PC-3 (cell line): ENCODE measurements around the gene GABARAPL2. TPM values are rescaled to one million over a fixed set of nuclear protein-coding genes. Genes with fewer than 3 reads are reported as not detected.

Source experiments
- ATAC-seq: fragments of 200-7000 bp; cut with Tn5 transposase; 2 replicates; pipeline ENCODE4 v1.9.1; 2020; ENCODE audit warnings: mild to moderate bottlenecking, moderate library complexity
- BruUV-seq: library from RNA; stranded (reverse); fragments of 400-500 nt; replicated peaks from 2 replicates; lab custom pipeline; 2021; lab: Mats Ljungman, UMichigan
- CTCF ChIA-PET: fragments of 300-600 bp; sonication (Branson Sonifier 250); formaldehyde crosslinking; loops from one replicate; lab custom pipeline; 2022; ENCODE audit warnings: antibody characterized with exemption; lab: Charles Lee
- POLR2A ChIA-PET: fragments of 300-600 bp; sonication (Branson Sonifier 250); formaldehyde crosslinking; loops from one replicate; lab custom pipeline; 2022; ENCODE audit warnings: antibody characterized with exemption; ENCODE audit not compliant: unreplicated experiment; lab: Charles Lee
- DNase-seq: peaks from one replicate; pipeline ENCODE4 v3.0.0-alpha.2; 2015
- H2AFZ ChIP-seq: fragments of 300-600 bp; sonication (generic); 2 replicates; pipeline ENCODE4 v1.6.0; 2016; ENCODE audit warnings: antibody characterized with exemption, low read length
- H3F3A ChIP-seq: fragments of 300-600 bp; sonication (generic); one replicate; pipeline ENCODE4 v1.6.0; 2017; ENCODE audit warnings: antibody characterized with exemption, low read length, control low read depth, mild to moderate bottlenecking; ENCODE audit not compliant: unreplicated experiment
- H3K27ac ChIP-seq: fragments of 300-600 bp; sonication (generic); 2 replicates; pipeline ENCODE4 v1.5.1; 2016; ENCODE audit warnings: mild to moderate bottlenecking, low read length
- H3K27me3 ChIP-seq: fragments of 300-600 bp; sonication (generic); 2 replicates; pipeline ENCODE4 v1.6.1; 2016; ENCODE audit warnings: low read length, mixed read lengths
- H3K36me3 ChIP-seq: fragments of 300-600 bp; sonication (generic); 2 replicates; pipeline ENCODE4 v1.6.1; 2016; ENCODE audit warnings: low read depth, mixed run types, low read length, mixed read lengths
- H3K4me1 ChIP-seq: fragments of 300-600 bp; sonication (generic); 2 replicates; pipeline ENCODE4 v1.5.1; 2016; ENCODE audit warnings: low read length; ENCODE audit not compliant: insufficient read depth
- H3K4me2 ChIP-seq: fragments of 300-600 bp; sonication (generic); 2 replicates; pipeline ENCODE4 v1.6.0; 2016; ENCODE audit warnings: low read length
- H3K4me3 ChIP-seq: fragments of 300-600 bp; sonication (generic); 2 replicates; pipeline ENCODE4 v1.5.1; 2016; ENCODE audit warnings: mild to moderate bottlenecking, low read length, mixed read lengths
- H3K79me2 ChIP-seq: fragments of 300-600 bp; sonication (generic); 2 replicates; pipeline ENCODE4 v1.6.1; 2017; ENCODE audit warnings: low read length, mixed read lengths
- H3K9ac ChIP-seq: fragments of 300-600 bp; sonication (generic); 2 replicates; pipeline ENCODE4 v1.6.0; 2016; ENCODE audit warnings: mild to moderate bottlenecking, low read length
- H3K9me2 ChIP-seq: fragments of 300-600 bp; sonication (generic); replicated peaks from 2 replicates; pipeline ENCODE4 v1.6.1; 2016; ENCODE audit warnings: mixed run types, low read length, mixed read lengths
- H3K9me3 ChIP-seq: fragments of 300-600 bp; sonication (generic); 2 replicates; pipeline ENCODE4 v1.6.1; 2016; ENCODE audit warnings: low read length, mixed read lengths
- H4K20me1 ChIP-seq: fragments of 300-600 bp; sonication (generic); 2 replicates; pipeline ENCODE4 v1.6.1; 2016; ENCODE audit warnings: low read length, mixed read lengths
- CTCF ChIP-seq: fragments of 300-600 bp; sonication (generic); conservative IDR thresholded peaks from 2 replicates; pipeline ENCODE4 v1.5.1; 2017; ENCODE audit warnings: antibody characterized with exemption, low read depth, mild to moderate bottlenecking, low read length
- EZH2 ChIP-seq: fragments of 300-600 bp; sonication (generic); IDR thresholded peaks from one replicate; pipeline ENCODE4 v1.6.1; 2017; ENCODE audit warnings: antibody characterized with exemption, mild to moderate bottlenecking, low read length; ENCODE audit not compliant: unreplicated experiment
- EZH2phosphoT487 ChIP-seq: fragments of 300-600 bp; sonication (generic); IDR thresholded peaks from 2 replicates; pipeline ENCODE4 v1.6.1; 2018; ENCODE audit warnings: mild to moderate bottlenecking, antibody characterized with exemption, low read length, borderline replicate concordance
- intact Hi-C: fragments of 100-400 bp; cut with micrococcal nuclease; formaldehyde crosslinking; loops from 2 replicates; pipeline ENCODE4 v1.9.0; 2023
- total RNA-seq: library from RNA; depleted of rRNA; stranded (reverse); fragments of >200 nt; gene quantifications from 2 replicates; pipeline ENCODE4 v1.2.3, GENCODE V29; 2014

Gene GABARAPL2
- total RNA-seq, 1 experiment from 2014 or later = 24.7 TPM

- Histone ChIP-seq H3K9ac (peak overlapping the region; percentile 77; the same call in 1 of the 2 replicates), H2AFZ (peak overlapping the region; percentile 92), H3K9me2 (no peaks in the 10 kb centered on the region), H3K27me3 (no peaks in the 10 kb centered on the region), H3K4me2 (peak overlapping the region; percentile 92), H3K4me1 (no peaks in the 10 kb centered on the region), H3K36me3 (no peaks in the 10 kb centered on the region; the same call in 1 of the 2 replicates), H3K4me3 (peak overlapping the region; percentile 82), H3K79me2 (peaks cover 20% of the 10 kb centered on the region), H3K9me3 (no peaks in the 10 kb centered on the region), H3K27ac (no peak overlapping the region), H3F3A (no peaks in the 10 kb centered on the region), H4K20me1 (no peaks in the 10 kb centered on the region)
- ATAC-seq (peak; percentile 21), DNase-seq (peak; percentile 3)
- no TSS peak for BruUV-seq
- TF ChIP-seq EZH2phosphoT487 (no peak), CTCF (no peak), EZH2 (no peak)
- ChIA-PET CTCF (interaction anchor here (1.5 kb wide), 1 partner anchor 56 kb away, joined by 6 read pairs; no protein-coding TSS in a partner anchor), POLR2A (no interaction called here)
- intact Hi-C loops = loop anchor here (5.0 kb wide), 1 partner anchor 93 kb away; no protein-coding TSS in a partner anchor
These were observed 539 bp upstream of the GABARAPL2 start for GRCh38 chr16:75565640-75566039.

DNA sequence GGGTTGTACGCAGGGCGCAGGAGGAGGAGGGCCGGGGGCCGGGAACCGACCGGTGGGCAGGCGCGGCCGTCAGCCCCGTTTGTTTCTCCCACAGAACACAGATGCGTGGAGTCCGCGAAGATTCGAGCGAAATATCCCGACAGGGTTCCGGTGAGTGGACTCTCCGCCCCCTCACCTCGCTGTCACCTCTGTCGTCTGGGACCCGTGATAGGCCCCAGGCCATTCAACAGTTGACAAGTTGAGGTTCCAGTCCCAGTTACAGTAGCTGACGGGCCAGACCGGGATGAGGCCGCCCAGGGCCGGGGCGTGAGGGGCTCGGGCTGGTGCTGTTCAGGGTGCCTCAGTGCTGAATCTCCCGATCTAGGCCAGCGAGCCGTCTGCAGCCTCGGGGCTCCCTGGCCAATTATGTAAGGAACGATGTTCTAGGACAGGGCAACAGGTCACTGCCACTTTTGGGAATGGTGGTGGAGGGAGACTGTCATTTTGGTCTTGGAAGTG lies 628 bp downstream of the GABARAPL2 start:
- Histone ChIP-seq H2AFZ (peak overlapping the region; percentile 92), H3K9ac (peak overlapping the region; percentile 77), H3K27ac (no peak overlapping the region), H3F3A (no peaks in the 10 kb centered on the region), H3K4me3 (peak overlapping the region; percentile 82), H3K9me2 (no peaks in the 10 kb centered on the region), H4K20me1 (no peaks in the 10 kb centered on the region), H3K4me1 (no peaks in the 10 kb centered on the region), H3K9me3 (no peaks in the 10 kb centered on the region), H3K27me3 (no peaks in the 10 kb centered on the region), H3K4me2 (peak overlapping the region; percentile 92), H3K79me2 (peaks cover 20% of the 10 kb centered on the region), H3K36me3 (no peaks in the 10 kb centered on the region; the same call in 1 of the 2 replicates)
- intact Hi-C loops = loop anchor here (5.0 kb wide), 1 partner anchor 95 kb away; no protein-coding TSS in a partner anchor
- DNase-seq (no peak), ATAC-seq (peak; percentile 10; the same call in 1 of the 2 replicates)
- ChIA-PET POLR2A (no interaction called here), CTCF (no interaction called here)
- TF ChIP-seq CTCF (no peak), EZH2phosphoT487 (no peak), EZH2 (no peak)
- BruUV-seq = no TSS peak

DNA sequence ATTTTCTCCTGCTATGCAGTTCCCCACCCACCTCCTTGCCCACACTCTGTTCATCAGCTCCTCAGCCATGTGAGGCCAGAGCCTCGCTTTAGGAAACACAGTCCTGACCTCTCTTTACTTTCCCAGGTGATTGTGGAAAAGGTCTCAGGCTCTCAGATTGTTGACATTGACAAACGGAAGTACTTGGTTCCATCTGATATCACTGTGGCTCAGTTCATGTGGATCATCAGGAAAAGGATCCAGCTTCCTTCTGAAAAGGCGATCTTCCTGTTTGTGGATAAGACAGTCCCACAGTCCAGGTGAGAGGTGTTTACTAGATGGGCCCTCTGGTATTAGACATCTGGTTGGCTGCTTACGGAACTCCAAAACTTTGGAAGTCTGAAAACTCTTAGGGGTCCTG lies 1.7 kb downstream of the GABARAPL2 start:
- H3K27ac ChIP-seq = no peak overlapping the region
- H3K4me3 ChIP-seq = no peak overlapping the region
- no TSS peak for BruUV-seq
- DNase-seq (no peak), ATAC-seq (no peak)
- H2AFZ ChIP-seq = no peak overlapping the region
- no peaks in the 10 kb centered on the region for H3K9me2 ChIP-seq
- no peaks in the 10 kb centered on the region; the same call in 1 of the 2 replicates for H3K36me3 ChIP-seq
- peaks cover 20% of the 10 kb centered on the region for H3K79me2 ChIP-seq
- intact Hi-C loops = loop anchor here (5.0 kb wide), 1 partner anchor 96 kb away; no protein-coding TSS in a partner anchor
- CTCF ChIA-PET = no interaction called here
- H3K4me1 ChIP-seq = no peaks in the 10 kb centered on the region
- TF ChIP-seq EZH2 = no peak
- no peak for TF ChIP-seq CTCF
- TF ChIP-seq EZH2phosphoT487 = no peak
- no peaks in the 10 kb centered on the region for H4K20me1 ChIP-seq
- H3K27me3 ChIP-seq = no peaks in the 10 kb centered on the region
- POLR2A ChIA-PET = no interaction called here
- no peak overlapping the region for H3K9ac ChIP-seq
- H3K4me2 ChIP-seq = no peak overlapping the region
- H3K9me3 ChIP-seq = no peaks in the 10 kb centered on the region
- no peaks in the 10 kb centered on the region for H3F3A ChIP-seq
